ENCODE measurements around the gene BLACAT1. TPM values are rescaled to one million over a fixed set of nuclear protein-coding genes. Genes with fewer than 3 reads are reported as not detected.

BLACAT1 gene
- polyA plus RNA-seq, 4 donors: 0.22 to 0.43 (median 0.30) TPM; not detected in 1

DNA sequence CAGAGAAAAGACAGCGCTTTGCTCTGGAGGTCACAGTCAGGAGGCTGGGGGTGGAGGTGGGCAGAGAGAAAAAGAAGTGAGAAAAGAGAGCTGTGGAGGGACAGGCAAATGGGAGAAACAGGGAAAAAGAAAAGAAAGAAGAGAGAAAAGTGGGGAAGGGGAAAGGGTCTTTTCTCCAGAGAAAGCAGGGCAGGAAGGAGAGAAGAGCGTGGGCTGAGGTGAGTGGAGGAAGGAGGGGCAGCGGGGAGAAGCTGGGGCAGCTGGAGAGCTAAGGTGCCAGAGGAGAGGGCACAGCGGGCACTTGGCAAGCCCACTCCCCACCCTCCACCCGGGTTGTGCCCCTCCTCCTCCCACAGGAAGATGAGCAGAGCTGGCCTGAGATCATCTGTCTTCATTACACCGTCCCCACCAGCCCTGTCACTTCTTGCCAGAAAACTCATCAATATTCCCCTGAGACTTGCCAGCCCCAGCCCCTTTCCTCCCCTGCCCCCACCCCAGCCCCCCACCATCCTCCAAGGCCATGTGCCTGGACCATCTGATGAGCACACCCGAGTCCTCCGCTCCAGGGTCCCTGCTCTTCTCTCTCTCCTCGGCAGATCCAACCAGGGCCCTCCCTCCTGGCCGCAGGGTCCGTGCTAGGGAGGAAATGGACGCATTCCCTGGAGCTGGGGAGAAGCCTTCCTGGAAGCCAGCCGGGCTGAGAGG lies 17.0 kb upstream of the BLACAT1 start:
- H3K27me3 ChIP-seq (ENCODE audit: control insufficient read depth in 3 of 3, insufficient read depth in 3 of 3, low read length in 3 of 3): peaks cover 0 to 11% (median under 1%) of the 10 kb centered on the region in 3 donors
- no peak overlapping the region for H3K4me3 ChIP-seq (ENCODE audit: low read depth in 1 of 3, low read length in 3 of 3)
- DNase-seq (no peak), FAIRE-seq (no peak)
- peaks cover 0 to 12% of the 10 kb centered on the region in 2 donors for H3K9me3 ChIP-seq (ENCODE audit: control insufficient read depth in 2 of 2, insufficient read depth in 1 of 2, low read depth in 1 of 2, low read length in 1 of 2)
- no peaks in the 10 kb centered on the region for H3K36me3 ChIP-seq (ENCODE audit: control insufficient read depth in 3 of 3, insufficient read depth in 2 of 3, low read depth in 1 of 3, low read length in 3 of 3)
- H3K4me1 ChIP-seq (ENCODE audit: control insufficient read depth in 3 of 3, insufficient read depth in 2 of 3, low read depth in 1 of 3, low read length in 2 of 3): peaks cover 0 to 6% (median 0%) of the 10 kb centered on the region in 3 donors
- WGBS, 3 donors: 34 to 67% (median 48%) methylated on average over 12 to 13 of the region's 13 CpGs
- no peak overlapping the region for H3K27ac ChIP-seq (ENCODE audit: low read depth in 1 of 3, low read length in 2 of 3)

DNA sequence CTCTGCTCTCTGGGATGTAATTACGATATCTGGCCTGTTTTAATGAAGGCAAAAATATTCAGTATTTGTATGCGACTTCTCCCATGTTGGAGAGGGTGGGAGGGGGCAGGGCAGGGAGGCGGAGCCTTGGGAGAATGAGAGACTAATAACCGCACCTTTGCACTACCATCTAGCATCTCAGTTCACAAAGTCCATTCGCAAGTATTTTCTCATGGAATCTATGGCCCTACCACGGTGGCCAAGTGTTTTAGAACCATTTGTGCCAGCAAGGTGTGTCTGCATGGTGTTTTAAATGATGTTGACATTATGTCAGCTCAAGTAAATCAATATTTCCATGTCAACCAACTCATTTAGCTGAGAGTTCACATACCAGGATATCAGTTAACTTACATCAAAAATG lies 14.3 kb upstream of the BLACAT1 start:
- Histone ChIP-seq H3K27ac (ENCODE audit: low read depth in 1 of 3, low read length in 2 of 3) (peak overlapping the region in 1 of 3 donors; percentile 53), H3K4me1 (ENCODE audit: control insufficient read depth in 3 of 3, insufficient read depth in 2 of 3, low read depth in 1 of 3, low read length in 2 of 3) (peaks cover 0 to 6% (median 0%) of the 10 kb centered on the region in 3 donors), H3K36me3 (ENCODE audit: control insufficient read depth in 3 of 3, insufficient read depth in 2 of 3, low read depth in 1 of 3, low read length in 3 of 3) (no peaks in the 10 kb centered on the region), H3K9me3 (ENCODE audit: control insufficient read depth in 2 of 2, insufficient read depth in 1 of 2, low read depth in 1 of 2, low read length in 1 of 2) (peaks cover 0 to 6% of the 10 kb centered on the region in 2 donors), H3K4me3 (ENCODE audit: low read depth in 1 of 3, low read length in 3 of 3) (no peak overlapping the region), H3K27me3 (ENCODE audit: control insufficient read depth in 3 of 3, insufficient read depth in 3 of 3, low read length in 3 of 3) (peaks cover 0 to 17% (median 2%) of the 10 kb centered on the region in 3 donors)
- DNase-seq (peak; percentile 82 to 97), FAIRE-seq (no peak)
- 15 to 69% (median 31%) methylated on average over 6 of the region's 6 CpGs for WGBS, 3 donors

DNA sequence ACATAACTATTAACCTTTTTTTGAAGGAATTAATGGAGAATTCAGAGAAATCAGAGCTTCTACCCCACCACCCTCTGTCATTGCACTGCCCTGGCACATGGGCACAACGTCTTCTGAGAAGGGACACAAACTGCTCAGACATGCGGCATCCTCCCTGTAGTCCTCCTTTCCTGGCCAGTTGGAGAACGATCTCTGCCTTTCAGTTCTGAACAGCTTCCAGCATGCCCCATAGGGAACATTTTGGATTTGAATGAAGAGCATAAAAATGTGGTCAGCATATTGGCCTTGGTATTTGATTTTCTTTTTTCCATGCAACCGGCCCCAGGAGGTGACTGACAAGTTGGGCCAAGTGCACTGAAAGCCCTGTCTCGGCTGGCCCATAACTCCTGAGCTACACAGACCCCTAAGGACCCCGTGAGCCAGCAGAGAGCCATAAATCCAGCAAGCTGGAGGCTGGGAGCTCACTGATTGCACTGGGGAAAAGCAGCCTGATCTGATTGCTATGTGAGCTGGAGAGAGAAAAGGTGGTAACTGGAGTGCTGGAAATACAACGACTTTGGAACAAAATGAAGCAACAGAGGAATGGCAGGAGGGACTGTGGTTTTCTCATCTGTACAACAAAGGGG lies 10.9 kb upstream of the BLACAT1 start:
- Histone ChIP-seq H3K36me3 (ENCODE audit: control insufficient read depth in 3 of 3, insufficient read depth in 2 of 3, low read depth in 1 of 3, low read length in 3 of 3) (no peaks in the 10 kb centered on the region), H3K27ac (ENCODE audit: low read depth in 1 of 3, low read length in 2 of 3) (no peak overlapping the region), H3K27me3 (ENCODE audit: control insufficient read depth in 3 of 3, insufficient read depth in 3 of 3, low read length in 3 of 3) (peaks cover 0 to 16% (median 6%) of the 10 kb centered on the region in 3 donors), H3K4me1 (ENCODE audit: control insufficient read depth in 3 of 3, insufficient read depth in 2 of 3, low read depth in 1 of 3, low read length in 2 of 3) (peaks cover 0 to 6% (median 0%) of the 10 kb centered on the region in 3 donors), H3K9me3 (ENCODE audit: control insufficient read depth in 2 of 2, insufficient read depth in 1 of 2, low read depth in 1 of 2, low read length in 1 of 2) (no peaks in the 10 kb centered on the region), H3K4me3 (ENCODE audit: low read depth in 1 of 3, low read length in 3 of 3) (no peak overlapping the region)
- FAIRE-seq: no peak
- 54 to 71% (median 69%) methylated on average over 7 of the region's 7 CpGs for WGBS, 3 donors
- no peak for DNase-seq

DNA sequence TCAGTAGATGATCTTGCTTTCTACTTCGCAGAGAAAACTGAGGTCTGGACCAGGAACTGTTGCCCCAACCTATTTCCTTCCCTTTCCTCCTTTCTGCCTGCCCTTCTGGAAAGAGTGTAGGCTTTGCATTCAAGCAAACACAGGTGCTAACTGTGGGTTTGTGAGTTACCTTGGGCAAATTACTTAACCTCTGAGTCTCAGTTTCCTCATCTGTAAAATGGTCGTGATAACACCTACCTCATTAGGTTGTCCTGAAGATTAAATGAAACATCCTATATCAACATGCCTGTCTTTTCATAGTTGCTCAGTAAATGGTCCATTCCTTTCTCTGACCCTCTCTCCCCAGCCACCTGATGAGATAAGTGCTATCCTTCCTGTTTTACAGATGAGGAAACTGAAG lies 9.5 kb upstream of the BLACAT1 start:
- no peak for FAIRE-seq
- WGBS, 3 donors: 44 to 87% (median 67%) methylated on average over 2 of the region's 2 CpGs
- no peak overlapping the region for H3K4me3 ChIP-seq (ENCODE audit: low read depth in 1 of 3, low read length in 3 of 3)
- no peak overlapping the region for H3K27ac ChIP-seq (ENCODE audit: low read depth in 1 of 3, low read length in 2 of 3)
- no peak for DNase-seq
- no peaks in the 10 kb centered on the region for H3K9me3 ChIP-seq (ENCODE audit: control insufficient read depth in 2 of 2, insufficient read depth in 1 of 2, low read depth in 1 of 2, low read length in 1 of 2)
- no peaks in the 10 kb centered on the region for H3K36me3 ChIP-seq (ENCODE audit: control insufficient read depth in 3 of 3, insufficient read depth in 2 of 3, low read depth in 1 of 3, low read length in 3 of 3)
- peaks cover 0 to 6% (median 0%) of the 10 kb centered on the region in 3 donors for H3K4me1 ChIP-seq (ENCODE audit: control insufficient read depth in 3 of 3, insufficient read depth in 2 of 3, low read depth in 1 of 3, low read length in 2 of 3)
- peaks cover 0 to 16% (median 11%) of the 10 kb centered on the region in 3 donors for H3K27me3 ChIP-seq (ENCODE audit: control insufficient read depth in 3 of 3, insufficient read depth in 3 of 3, low read length in 3 of 3)

DNA sequence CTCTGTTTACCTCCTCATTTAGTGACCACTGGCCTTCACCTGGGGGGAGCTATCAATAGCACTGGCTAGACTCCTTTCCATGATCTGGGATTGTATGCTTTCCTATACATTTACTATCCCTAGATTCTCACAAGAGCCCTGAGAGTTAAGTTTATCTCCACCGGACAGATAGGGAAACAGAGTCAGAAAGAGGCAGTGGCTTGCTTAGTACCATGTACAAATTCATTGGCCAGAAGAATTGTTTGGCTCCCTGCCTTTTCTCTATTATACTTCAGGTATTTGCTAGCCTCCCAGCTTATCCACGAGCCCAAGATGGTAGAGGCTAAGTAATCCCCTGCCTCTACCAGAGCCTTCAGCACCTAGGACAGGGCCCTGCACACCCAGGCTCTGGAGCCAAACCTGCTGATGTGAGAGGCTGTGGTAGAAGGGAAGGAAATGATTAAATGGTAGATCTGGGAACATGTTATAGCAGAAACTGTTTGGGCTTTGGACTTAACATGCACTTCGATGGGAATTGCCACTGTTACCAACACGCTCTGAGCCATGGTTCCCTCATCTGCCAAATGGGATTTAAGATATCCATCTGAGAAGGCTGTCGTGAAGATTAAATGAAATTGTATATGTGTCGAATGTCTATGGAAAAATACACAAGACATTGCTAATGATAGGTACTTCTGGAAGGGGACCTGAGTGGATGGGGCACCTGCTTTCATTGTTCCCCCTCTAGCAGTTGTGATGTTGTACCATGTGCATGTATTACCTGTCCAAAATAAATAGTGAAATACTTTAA lies 3.1 kb upstream of the BLACAT1 start:
- Histone ChIP-seq H3K4me1 (ENCODE audit: control insufficient read depth in 3 of 3, insufficient read depth in 2 of 3, low read depth in 1 of 3, low read length in 2 of 3) (peaks cover 0 to 12% (median 7%) of the 10 kb centered on the region in 3 donors), H3K36me3 (ENCODE audit: control insufficient read depth in 3 of 3, insufficient read depth in 2 of 3, low read depth in 1 of 3, low read length in 3 of 3) (no peaks in the 10 kb centered on the region), H3K27me3 (ENCODE audit: control insufficient read depth in 3 of 3, insufficient read depth in 3 of 3, low read length in 3 of 3) (peaks cover 8 to 67% (median 36%) of the 10 kb centered on the region in 3 donors), H3K4me3 (ENCODE audit: low read depth in 1 of 3, low read length in 3 of 3) (no peak overlapping the region), H3K9me3 (ENCODE audit: control insufficient read depth in 2 of 2, insufficient read depth in 1 of 2, low read depth in 1 of 2, low read length in 1 of 2) (no peaks in the 10 kb centered on the region), H3K27ac (ENCODE audit: low read depth in 1 of 3, low read length in 2 of 3) (no peak overlapping the region)
- DNase-seq (peak; percentile 45 to 71), FAIRE-seq (no peak)
- WGBS, 3 donors: 48 to 55% (median 48%) methylated on average over 6 of the region's 6 CpGs

DNA sequence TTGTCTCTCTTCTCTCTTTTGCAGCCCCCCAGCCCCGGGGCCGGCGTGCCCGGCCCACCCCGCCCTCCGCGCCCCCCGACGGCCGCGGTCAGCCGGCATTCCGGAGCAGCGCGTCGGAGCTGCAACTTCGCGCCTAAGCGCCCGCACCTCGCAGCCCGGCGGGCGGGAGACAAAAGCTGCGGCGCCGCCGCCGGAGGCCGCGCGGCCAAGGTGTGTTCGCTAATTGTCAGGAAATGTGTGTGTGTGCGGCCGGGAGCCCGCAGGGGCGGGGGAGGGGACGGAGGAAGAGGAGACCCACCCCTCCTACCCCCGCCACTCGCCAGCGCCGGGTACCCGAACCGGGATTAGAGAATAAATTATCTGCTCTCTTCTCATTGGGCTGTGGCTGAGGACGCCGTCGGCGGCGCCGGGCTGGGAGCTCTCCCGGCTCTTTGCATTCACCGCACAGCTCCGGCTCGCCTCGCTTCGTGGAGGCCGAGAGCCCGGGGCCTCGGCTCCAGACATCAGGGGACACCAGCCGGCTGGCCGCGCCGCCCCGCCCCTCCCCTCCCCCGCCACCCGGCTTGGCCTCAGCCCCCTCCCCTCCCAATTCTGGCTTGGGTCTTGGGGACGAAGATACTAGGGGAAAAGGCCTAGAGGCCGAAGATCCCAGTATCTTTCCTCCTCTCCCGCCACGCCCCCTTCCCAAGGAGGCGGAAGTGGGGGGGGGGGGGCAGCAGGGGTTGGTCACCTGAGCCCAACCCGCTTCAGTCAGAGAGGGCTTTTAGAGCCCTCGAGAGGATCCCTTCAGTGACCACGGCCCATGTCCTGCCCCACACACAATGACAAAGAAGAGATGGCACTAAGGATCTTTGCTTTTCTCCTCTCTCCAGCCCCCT lies 1.3 kb upstream of the BLACAT1 start:
- FAIRE-seq (no peak), DNase-seq (peak in 1 of 2 donors; percentile 48)
- Histone ChIP-seq H3K9me3 (ENCODE audit: control insufficient read depth in 2 of 2, insufficient read depth in 1 of 2, low read depth in 1 of 2, low read length in 1 of 2) (no peaks in the 10 kb centered on the region), H3K27me3 (ENCODE audit: control insufficient read depth in 3 of 3, insufficient read depth in 3 of 3, low read length in 3 of 3) (peaks cover 8 to 70% (median 47%) of the 10 kb centered on the region in 3 donors), H3K27ac (ENCODE audit: low read depth in 1 of 3, low read length in 2 of 3) (no peak overlapping the region), H3K4me3 (ENCODE audit: low read depth in 1 of 3, low read length in 3 of 3) (peak overlapping the region in 1 of 3 donors; percentile 42), H3K4me1 (ENCODE audit: control insufficient read depth in 3 of 3, insufficient read depth in 2 of 3, low read depth in 1 of 3, low read length in 2 of 3) (peaks cover 0 to 12% (median 7%) of the 10 kb centered on the region in 3 donors), H3K36me3 (ENCODE audit: control insufficient read depth in 3 of 3, insufficient read depth in 2 of 3, low read depth in 1 of 3, low read length in 3 of 3) (no peaks in the 10 kb centered on the region)
- WGBS, 3 donors: 1 to 3% (median 1%) methylated on average over 25 to 72 of the region's 74 CpGs

DNA sequence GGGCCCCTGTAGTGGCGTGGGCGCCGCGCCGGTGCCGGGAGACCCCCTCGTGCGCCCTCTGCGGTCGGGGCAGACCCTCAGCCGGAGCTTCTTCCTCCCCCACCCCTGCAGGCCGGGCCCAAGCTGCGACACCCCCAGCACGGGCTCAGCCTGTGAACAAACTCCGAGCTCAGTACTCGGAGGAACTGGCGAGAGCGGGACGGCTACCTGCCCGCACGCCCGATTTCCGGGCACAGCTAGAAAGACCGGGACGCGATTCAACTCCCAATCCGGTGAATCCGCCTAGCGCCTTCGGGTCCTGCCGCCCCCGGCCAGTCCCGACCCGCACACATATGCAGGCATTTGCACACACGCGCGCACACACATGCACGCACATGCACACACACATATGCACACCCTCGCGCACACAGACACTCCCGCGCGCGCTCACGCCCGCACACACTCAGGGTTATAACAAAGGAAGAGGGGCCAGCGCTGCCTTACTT lies 580 bp upstream of the BLACAT1 start:
- H3K4me3 ChIP-seq (ENCODE audit: low read depth in 1 of 3, low read length in 3 of 3): peak overlapping the region in 2 of 3 donors; percentile 10 to 42
- no peaks in the 10 kb centered on the region for H3K9me3 ChIP-seq (ENCODE audit: control insufficient read depth in 2 of 2, insufficient read depth in 1 of 2, low read depth in 1 of 2, low read length in 1 of 2)
- no peak for FAIRE-seq
- 1 to 3% (median 1%) methylated on average over 37 to 47 of the region's 47 CpGs for WGBS, 3 donors
- no peaks in the 10 kb centered on the region for H3K36me3 ChIP-seq (ENCODE audit: control insufficient read depth in 3 of 3, insufficient read depth in 2 of 3, low read depth in 1 of 3, low read length in 3 of 3)
- peaks cover 8 to 70% (median 46%) of the 10 kb centered on the region in 3 donors for H3K27me3 ChIP-seq (ENCODE audit: control insufficient read depth in 3 of 3, insufficient read depth in 3 of 3, low read length in 3 of 3)
- H3K4me1 ChIP-seq (ENCODE audit: control insufficient read depth in 3 of 3, insufficient read depth in 2 of 3, low read depth in 1 of 3, low read length in 2 of 3): peaks cover 0 to 13% (median 7%) of the 10 kb centered on the region in 3 donors
- H3K27ac ChIP-seq (ENCODE audit: low read depth in 1 of 3, low read length in 2 of 3): no peak overlapping the region
- peak in 1 of 2 donors; percentile 36 for DNase-seq
